Choroid plexus epithelial cell (primary cell): Measurements from ENCODE around the gene AADACL4.

ENCODE experiments used
- DNase-seq: peaks from one replicate; pipeline ENCODE4 v3.0.0-alpha.2; 2010; ENCODE audit warnings: low read depth
- H3K4me3 ChIP-seq: 2 replicates; pipeline ENCODE4 v1.5.1; 2011; ENCODE audit warnings: low read depth, mild to moderate bottlenecking, control low read depth, low read length, moderate library complexity
- CTCF ChIP-seq: conservative IDR thresholded peaks from 2 replicates; pipeline ENCODE4 v1.5.1; 2011; ENCODE audit warnings: low read depth, mild to moderate bottlenecking, control low read depth, inconsistent platforms, low read length, moderate library complexity

Gene AADACL4

GRCh38 chr1:12714710-12715475 lies 71.0 kb downstream of the AADACL4 start:
- H3K4me3 ChIP-seq, result no peak overlapping the region
- no peak for TF ChIP-seq CTCF
- DNase-seq, result no peak

- no peak for DNase-seq
- TF ChIP-seq CTCF, result no peak
- no peak within 1 kb of the TSS for H3K4me3 ChIP-seq
Measured at GRCh38 chr1:12715896-12716437, 72.1 kb downstream of the AADACL4 start, which contains the start of gene AADACL3. TSS of gene AADACL3 (plus strand) at chr1:12716110. CDS start at chr1:12716177, 67 bp downstream.
